ENCODE results near the gene PCNP.
"Not testable (repeated sequence)": the region's sequence is repeated elsewhere in the genome, so short reads cannot be mapped to it uniquely, and the experiment has no call there.

The PCNP gene

DNA sequence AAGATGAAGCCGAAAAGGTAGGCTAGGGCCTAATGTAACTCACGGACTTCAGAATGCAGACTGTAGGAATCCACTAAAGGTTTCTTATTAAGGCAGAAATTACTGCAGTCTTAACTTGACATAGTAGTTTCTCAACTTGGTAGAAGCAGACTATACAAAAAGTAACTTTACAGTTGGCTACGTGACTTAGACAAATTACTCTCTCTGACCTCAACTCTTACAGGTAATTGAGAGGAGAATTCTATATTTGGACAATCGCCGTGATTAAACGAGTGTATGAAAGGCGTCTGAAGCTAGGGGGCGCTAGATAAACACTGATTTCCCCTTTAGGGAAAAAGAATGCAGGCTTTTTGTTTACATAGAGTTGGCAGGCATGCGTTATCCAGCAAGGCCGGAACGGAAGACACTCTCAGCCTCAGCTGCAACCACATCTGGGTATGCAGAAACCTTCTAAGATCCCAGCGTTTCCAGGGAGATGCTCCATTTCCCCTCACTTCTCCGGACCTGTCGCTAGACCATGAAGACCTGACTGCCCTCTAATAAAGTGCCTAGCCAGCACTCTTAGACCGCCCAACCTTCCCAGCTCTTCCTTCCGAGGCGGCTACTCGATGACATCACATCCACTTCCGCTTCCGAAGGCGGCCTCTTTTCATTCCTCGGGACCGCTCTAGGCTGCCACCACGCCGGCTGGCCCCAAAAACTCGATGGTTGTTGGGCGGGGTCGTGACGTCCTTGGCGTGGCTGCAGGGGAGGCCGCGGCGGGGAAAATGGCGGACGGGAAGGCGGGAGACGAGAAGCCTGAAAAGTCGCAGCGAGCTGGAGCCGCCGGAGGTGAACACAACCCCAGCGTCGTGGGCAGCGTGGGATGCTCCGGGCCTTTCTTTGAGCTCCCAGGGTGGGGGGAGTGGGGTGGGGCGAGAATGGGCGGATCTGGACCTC is at the start of gene PCNP:
Gene PCNP (plus strand): TSS at position 732 of the 939 bp plus-strand sequence. CDS start 36 bp downstream, at position 768.
- peak; percentile 99 for DNase-seq (ENCODE audit: low read depth)

DNA sequence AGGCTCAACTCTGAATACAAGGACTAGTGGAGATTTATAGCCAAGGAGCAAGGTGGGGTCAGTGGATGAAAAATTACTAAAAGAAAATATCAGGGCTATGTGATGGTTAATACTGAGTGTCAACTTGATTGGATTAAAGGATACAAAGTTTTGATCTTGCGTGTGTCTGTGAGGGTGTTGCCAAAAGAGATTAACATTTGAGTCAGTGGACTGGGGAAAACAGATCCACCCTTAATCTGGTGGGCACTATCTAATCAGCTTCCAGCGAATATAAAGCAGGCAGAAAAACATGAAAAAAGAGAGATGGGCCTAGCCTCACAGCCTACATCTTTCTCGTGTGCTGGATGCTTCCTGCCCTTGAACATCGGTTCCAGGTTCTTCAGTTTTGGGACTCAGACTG is 46.5 kb upstream of the PCNP start:
- DNase-seq (ENCODE audit: low read depth) = no peak

- DNase-seq (ENCODE audit: low read depth) = no peak
Observed at GRCh38 chr3:101527906-101528305, 46.1 kb upstream of the PCNP start.

- no peak for DNase-seq (ENCODE audit: low read depth)
Observed at GRCh38 chr3:101529816-101530685, 43.9 kb upstream of the PCNP start.

- no peak for DNase-seq (ENCODE audit: low read depth)
Observed at GRCh38 chr3:101530686-101531047, 43.3 kb upstream of the PCNP start.

- no peak for DNase-seq (ENCODE audit: low read depth)
Observed at GRCh38 chr3:101531473-101532086, 42.4 kb upstream of the PCNP start.

- DNase-seq (ENCODE audit: low read depth) = no peak
Observed at GRCh38 chr3:101532783-101533602, 41.0 kb upstream of the PCNP start.

GRCh38 chr3:101533603-101533968 is 40.4 kb upstream of the PCNP start:
- no peak for DNase-seq (ENCODE audit: low read depth)

GRCh38 chr3:101535221-101535620 is 38.8 kb upstream of the PCNP start:
- no peak for DNase-seq (ENCODE audit: low read depth)

DNA sequence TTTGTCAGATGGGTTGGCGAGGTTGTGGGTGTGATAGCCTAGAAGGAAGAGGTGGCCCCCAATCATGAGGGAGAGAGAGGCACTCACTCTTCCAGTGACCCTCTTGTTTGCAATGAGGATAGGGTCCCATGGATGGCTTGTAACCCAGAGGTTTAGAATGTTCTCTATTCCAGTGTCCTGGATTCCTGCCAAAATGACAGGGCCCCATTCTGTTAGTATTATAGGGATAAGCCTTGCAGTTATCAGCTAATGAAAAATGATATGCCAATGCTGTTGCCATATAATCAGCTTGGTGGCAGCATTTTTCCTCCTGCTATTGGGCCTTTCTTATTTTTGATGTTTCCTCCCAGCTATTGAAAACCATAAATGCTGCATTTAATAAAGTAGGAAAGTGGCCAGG is 37.7 kb upstream of the PCNP start:
- DNase-seq (ENCODE audit: low read depth) = no peak

- DNase-seq (ENCODE audit: low read depth) = not testable (repeated sequence)
Observed at GRCh38 chr3:101536955-101537354, 37.0 kb upstream of the PCNP start.

DNA sequence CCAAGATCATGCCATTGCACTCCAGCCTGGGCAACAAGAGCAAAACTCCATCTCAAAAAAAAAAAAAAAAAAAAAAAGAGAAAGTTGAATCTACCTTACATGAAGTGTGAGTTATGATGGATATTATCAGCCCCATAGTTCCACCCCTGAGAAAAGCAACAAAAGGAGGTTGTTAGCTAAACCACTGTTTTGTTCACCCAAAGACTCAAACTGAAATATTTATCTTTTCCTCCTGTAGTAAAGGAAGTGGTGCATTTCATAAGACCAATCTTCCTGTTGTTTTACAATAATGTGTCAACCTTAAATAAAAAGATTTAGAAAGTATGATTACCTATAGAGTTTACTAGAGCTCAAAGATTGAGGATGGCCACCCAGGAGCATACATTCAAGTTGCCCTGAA is 31.0 kb upstream of the PCNP start:
- DNase-seq (ENCODE audit: low read depth) = no peak

- DNase-seq (ENCODE audit: low read depth) = no peak
Observed at GRCh38 chr3:101544161-101544850, 29.7 kb upstream of the PCNP start.

GRCh38 chr3:101548527-101549105 is 25.4 kb upstream of the PCNP start:
- no peak for DNase-seq (ENCODE audit: low read depth)

- DNase-seq (ENCODE audit: low read depth) = no peak
Observed at GRCh38 chr3:101549473-101549872, 24.5 kb upstream of the PCNP start.

DNA sequence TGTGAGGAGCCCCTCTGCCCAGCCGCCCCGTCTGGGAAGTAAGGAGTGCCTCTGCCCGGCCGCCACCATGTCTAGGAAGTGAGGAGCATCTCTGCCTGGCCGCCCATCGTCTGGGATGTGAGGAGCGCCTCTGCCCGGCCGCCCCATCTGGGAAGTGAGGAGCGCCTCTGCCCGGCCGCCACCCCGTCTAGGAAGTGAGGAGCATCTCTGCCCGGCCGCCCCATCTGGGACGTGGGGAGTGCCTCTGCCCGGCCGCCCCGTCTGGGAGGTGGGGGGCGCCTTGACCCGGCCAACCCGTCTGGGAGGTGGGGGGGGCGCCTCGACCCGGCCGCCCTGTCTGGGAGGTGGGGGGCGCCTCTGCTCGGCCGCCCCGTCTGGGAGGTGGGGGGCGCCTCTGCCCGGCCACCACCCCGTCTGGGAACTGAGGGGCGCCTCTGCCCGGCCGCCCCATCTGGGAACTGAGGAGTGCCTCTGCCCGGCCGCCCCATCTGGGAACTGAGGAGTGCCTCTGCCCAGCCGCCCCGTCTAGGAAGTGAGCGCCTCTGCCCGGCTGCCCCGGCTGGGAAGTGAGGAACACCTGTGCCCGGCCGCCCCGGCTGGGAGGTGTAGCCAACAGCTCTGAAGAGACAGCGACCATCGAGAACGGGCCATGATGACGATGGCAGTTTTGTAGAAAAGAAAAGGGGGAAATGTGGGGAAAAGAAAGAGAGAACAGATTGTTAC is 22.5 kb upstream of the PCNP start:
- DNase-seq (ENCODE audit: low read depth) = not testable (repeated sequence)

- not testable (repeated sequence) for DNase-seq (ENCODE audit: low read depth)
Observed at GRCh38 chr3:101553381-101553780, 20.6 kb upstream of the PCNP start.

DNA sequence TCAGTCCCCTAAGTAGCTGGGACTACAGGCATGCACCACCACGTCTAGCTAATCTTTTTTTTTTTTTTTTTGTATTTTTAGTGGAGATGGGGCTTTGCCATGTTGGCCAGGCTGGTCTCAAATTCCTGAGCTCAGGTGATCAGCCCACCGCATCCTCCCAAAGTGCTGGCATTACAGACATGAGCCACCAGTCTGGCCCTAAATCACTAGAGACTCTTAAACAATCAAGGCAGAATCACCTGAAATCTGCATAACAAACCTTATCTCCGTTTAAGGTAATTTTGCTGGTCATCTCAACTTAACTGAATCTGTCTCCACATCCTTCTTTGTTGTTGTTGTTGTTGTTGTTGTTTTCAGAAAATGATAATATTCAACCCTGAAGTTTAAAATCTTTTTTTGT is 17.9 kb upstream of the PCNP start:
- DNase-seq (ENCODE audit: low read depth) = no peak

DNA sequence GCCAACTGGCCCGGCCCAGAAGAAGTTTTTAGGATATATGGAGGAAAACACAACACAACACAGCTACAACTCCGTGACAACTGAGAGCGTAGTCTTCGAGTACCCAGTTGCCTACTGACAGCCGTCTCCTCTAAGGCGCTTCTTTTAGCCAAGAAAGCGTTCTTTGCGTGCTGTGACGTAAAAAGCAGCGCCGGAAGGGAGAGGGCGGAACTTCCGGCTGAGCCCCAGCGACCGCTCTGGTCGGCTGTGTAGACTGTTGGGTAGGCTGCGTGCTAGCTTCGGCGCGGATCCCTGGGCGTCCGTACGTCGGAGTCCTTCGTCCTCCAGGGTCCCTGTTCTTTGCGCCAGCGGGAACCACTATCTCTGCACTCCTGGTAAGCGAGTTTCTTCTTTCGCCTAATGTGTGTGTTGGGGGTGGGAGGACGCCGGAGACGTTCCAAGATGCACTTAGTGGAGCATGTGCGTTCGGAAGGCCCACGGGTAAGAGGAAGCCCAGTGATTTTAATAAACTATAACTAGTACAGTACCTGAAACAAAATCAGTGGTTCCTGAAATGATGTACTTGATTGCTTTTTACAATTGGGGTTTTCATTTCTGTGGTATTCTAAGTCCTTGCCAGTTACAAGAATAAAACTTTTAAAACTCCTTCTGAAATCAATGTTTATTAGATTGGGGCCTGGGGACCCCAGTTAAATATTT is 12.2 kb upstream of the PCNP start, which contains the start of gene TRMT10C:
Gene TRMT10C (plus strand): TSS at position 239 of the 699 bp plus-strand sequence. CDS start 2,914 bp downstream, outside the sequence.
- peak; percentile 94 for DNase-seq (ENCODE audit: low read depth)
